Measurements from ENCODE around the gene THAP11. TPM values are rescaled to one million over a fixed set of nuclear protein-coding genes. Genes with fewer than 3 reads are reported as not detected.

Gene THAP11
- total and polyA plus RNA-seq, 2 of the 13 experiments (the other 11 are each of a cell fraction or from before 2014, with no cell fraction given) = 44.2 to 53.4 TPM

GRCh38 chr16:67872631-67873434 lies 30.7 kb downstream of the THAP11 start, which contains the start of gene EDC4 (continued):
- TF ChIP-seq MAFG (CRISPR knock-in tag; IDR thresholded peaks at IDR 0.05) = no peak
- 0 out of 2 replicates have a peak, but pooled peaks have one; percentile 38 for TF ChIP-seq CHD4 (IDR thresholded peaks at IDR 0.05; ENCODE audit: borderline replicate concordance, low read length)
- TF ChIP-seq, protein P1, sequence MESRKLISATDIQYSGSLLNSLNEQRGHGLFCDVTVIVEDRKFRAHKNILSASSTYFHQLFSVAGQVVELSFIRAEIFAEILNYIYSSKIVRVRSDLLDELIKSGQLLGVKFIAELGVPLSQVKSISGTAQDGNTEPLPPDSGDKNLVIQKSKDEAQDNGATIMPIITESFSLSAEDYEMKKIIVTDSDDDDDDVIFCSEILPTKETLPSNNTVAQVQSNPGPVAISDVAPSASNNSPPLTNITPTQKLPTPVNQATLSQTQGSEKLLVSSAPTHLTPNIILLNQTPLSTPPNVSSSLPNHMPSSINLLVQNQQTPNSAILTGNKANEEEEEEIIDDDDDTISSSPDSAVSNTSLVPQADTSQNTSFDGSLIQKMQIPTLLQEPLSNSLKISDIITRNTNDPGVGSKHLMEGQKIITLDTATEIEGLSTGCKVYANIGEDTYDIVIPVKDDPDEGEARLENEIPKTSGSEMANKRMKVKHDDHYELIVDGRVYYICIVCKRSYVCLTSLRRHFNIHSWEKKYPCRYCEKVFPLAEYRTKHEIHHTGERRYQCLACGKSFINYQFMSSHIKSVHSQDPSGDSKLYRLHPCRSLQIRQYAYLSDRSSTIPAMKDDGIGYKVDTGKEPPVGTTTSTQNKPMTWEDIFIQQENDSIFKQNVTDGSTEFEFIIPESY (CRISPR knock-in tag; IDR thresholded peaks at IDR 0.05) = peak; percentile 64; the same call in 1 of the 2 replicates
- TF ChIP-seq GZF1 (CRISPR knock-in tag; IDR thresholded peaks at IDR 0.05) = no peak
- no peak; the same call in 1 of the 2 replicates for TF ChIP-seq ZNF510 (CRISPR knock-in tag; IDR thresholded peaks at IDR 0.05; ENCODE audit: low read depth)
- no peak for TF ChIP-seq ZFYVE20 (CRISPR knock-in tag; IDR thresholded peaks at IDR 0.05; ENCODE audit: borderline replicate concordance, low read depth)
- no peak for TF ChIP-seq SOX13 (IDR thresholded peaks at IDR 0.05)
- TF ChIP-seq SOX13 (CRISPR knock-in tag; conservative IDR thresholded peaks at IDR 0.05 in 1 of 2, IDR thresholded peaks at IDR 0.05 in 1 of 2) = peak in 1 of 2 experiments; percentile 62; a peak in 1 of 4 replicates
- peak; percentile 64; the same call in 1 of the 2 replicates for TF ChIP-seq ARNTL (CRISPR knock-in tag; IDR thresholded peaks at IDR 0.05)
- peak; percentile 88 for TF ChIP-seq ZNF766 (CRISPR knock-in tag; IDR thresholded peaks at IDR 0.05; ENCODE audit: borderline replicate concordance)
- TF ChIP-seq SP2 (CRISPR knock-in tag; IDR thresholded peaks at IDR 0.05) = peak; percentile 45
- TF ChIP-seq ATF7 (IDR thresholded peaks at IDR 0.05) = no peak
- no peak for TF ChIP-seq ATF7 (CRISPR knock-in tag; IDR thresholded peaks at IDR 0.05)
- TF ChIP-seq KLF9 (CRISPR knock-in tag; IDR thresholded peaks at IDR 0.05; ENCODE audit: low read depth) = peak; percentile 52; the same call in 1 of the 2 replicates
- 0 out of 2 replicates have a peak, but pooled peaks have one; percentile 53 for TF ChIP-seq ZFP37 (CRISPR knock-in tag; IDR thresholded peaks at IDR 0.05; ENCODE audit: borderline replicate concordance)
- peak; percentile 98 for TF ChIP-seq TBP (CRISPR knock-in tag; IDR thresholded peaks at IDR 0.05)
- TF ChIP-seq TSC22D2 (CRISPR knock-in tag; IDR thresholded peaks at IDR 0.05; ENCODE audit: borderline replicate concordance) = peak; percentile 95; the same call in 1 of the 2 replicates
- no peak for TF ChIP-seq ZFP36L1 (CRISPR knock-in tag; IDR thresholded peaks at IDR 0.05)
- TF ChIP-seq JDP2 (CRISPR knock-in tag; IDR thresholded peaks at IDR 0.05; ENCODE audit: borderline replicate concordance) = peak; percentile 78; the same call in 1 of the 2 replicates
- TF ChIP-seq SNAI1 (CRISPR knock-in tag; IDR thresholded peaks at IDR 0.05; ENCODE audit: borderline replicate concordance) = no peak; the same call in 1 of the 2 replicates
- no peak for TF ChIP-seq CEBPB (IDR thresholded peaks at IDR 0.05; ENCODE audit: borderline replicate concordance, low read depth, low read length)
- TF ChIP-seq XRCC5 (optimal IDR thresholded peaks at IDR 0.05; ENCODE audit: low read length) = peak; percentile 97
- no peak for TF ChIP-seq PHB2 (IDR thresholded peaks at IDR 0.05; ENCODE audit: partially characterized antibody)
- TF ChIP-seq THAP7 (CRISPR knock-in tag; IDR thresholded peaks at IDR 0.05) = peak; percentile 88

Measured in HepG2 (cell line).